Transverse colon (tissue), 3 donors: ENCODE results near the gene MYBPC2.

ENCODE experiments used
- POLR2A ChIP-seq: fragments of 450-650 bp; IDR thresholded peaks from one replicate; pipeline ENCODE4 v1.6.1; 2016; ENCODE audit warnings: antibody characterized with exemption, mild to moderate bottlenecking, moderate library complexity
- TF ChIP-seq, protein P1 (sequence below), 5 experiments: fragments of 200-600 bp in 3 of 5; fragments of 450-650 bp in 2 of 5; sonication (generic) in 3 of 5; IDR thresholded peaks; 1 replicate in 2 of 5; 2 replicates in 3 of 5; pipeline ENCODE4 v1.5.1; 2016 to 2017; ENCODE audit warnings: antibody characterized with exemption in 5 of 5, inconsistent platforms in 3 of 5, mild to moderate bottlenecking in 2 of 5, moderate library complexity in 1 of 5

DNA sequence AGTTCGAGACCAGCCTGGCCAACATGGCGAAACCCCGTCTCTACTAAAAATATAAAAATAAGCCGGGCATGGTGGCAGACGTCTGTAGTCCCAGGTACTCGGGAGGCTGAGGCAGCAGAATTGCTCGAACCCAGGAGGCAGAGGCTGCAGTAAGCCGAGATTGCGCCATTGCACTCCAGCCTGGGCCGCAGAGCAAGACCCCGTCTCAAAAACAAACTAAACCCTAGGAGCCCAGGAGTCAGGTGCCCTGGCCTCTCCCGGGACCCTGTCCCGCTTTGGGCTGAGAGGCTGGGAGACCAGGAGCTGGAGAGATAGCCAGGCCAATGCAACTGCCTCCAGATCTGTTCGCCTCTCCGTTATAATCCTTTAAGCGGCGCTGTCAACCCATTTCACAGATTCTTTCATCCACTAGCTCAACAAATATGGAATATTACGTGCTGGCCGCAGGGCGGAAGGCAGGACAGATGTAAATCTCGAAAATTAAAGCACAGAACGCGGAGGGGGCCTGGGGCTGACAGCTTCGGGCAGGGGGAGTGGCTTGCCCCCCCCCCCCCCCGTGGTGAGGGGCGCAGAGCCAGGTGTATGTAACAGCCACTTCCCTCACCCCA, 5.3 kb upstream of the MYBPC2 start:
- TF ChIP-seq, protein P1, sequence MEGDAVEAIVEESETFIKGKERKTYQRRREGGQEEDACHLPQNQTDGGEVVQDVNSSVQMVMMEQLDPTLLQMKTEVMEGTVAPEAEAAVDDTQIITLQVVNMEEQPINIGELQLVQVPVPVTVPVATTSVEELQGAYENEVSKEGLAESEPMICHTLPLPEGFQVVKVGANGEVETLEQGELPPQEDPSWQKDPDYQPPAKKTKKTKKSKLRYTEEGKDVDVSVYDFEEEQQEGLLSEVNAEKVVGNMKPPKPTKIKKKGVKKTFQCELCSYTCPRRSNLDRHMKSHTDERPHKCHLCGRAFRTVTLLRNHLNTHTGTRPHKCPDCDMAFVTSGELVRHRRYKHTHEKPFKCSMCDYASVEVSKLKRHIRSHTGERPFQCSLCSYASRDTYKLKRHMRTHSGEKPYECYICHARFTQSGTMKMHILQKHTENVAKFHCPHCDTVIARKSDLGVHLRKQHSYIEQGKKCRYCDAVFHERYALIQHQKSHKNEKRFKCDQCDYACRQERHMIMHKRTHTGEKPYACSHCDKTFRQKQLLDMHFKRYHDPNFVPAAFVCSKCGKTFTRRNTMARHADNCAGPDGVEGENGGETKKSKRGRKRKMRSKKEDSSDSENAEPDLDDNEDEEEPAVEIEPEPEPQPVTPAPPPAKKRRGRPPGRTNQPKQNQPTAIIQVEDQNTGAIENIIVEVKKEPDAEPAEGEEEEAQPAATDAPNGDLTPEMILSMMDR (IDR thresholded peaks at IDR 0.05), result no peak
- TF ChIP-seq POLR2A, result no peak
